PC-3 (cell line): ENCODE measurements around the gene KCNQ1OT1.

Source experiments
- EZH2 ChIP-seq: fragments of 300-600 bp; sonication (generic); IDR thresholded peaks from one replicate; pipeline ENCODE4 v1.6.1; 2017; ENCODE audit warnings: antibody characterized with exemption, mild to moderate bottlenecking, low read length; ENCODE audit not compliant: unreplicated experiment
- EZH2phosphoT487 ChIP-seq: fragments of 300-600 bp; sonication (generic); IDR thresholded peaks from 2 replicates; pipeline ENCODE4 v1.6.1; 2018; ENCODE audit warnings: mild to moderate bottlenecking, antibody characterized with exemption, low read length, borderline replicate concordance
- TF ChIP-seq, protein P1 (sequence below): fragments of 300-600 bp; sonication (generic); conservative IDR thresholded peaks from 2 replicates; pipeline ENCODE4 v1.5.1; 2017; ENCODE audit warnings: antibody characterized with exemption, low read depth, mild to moderate bottlenecking, low read length

DNA sequence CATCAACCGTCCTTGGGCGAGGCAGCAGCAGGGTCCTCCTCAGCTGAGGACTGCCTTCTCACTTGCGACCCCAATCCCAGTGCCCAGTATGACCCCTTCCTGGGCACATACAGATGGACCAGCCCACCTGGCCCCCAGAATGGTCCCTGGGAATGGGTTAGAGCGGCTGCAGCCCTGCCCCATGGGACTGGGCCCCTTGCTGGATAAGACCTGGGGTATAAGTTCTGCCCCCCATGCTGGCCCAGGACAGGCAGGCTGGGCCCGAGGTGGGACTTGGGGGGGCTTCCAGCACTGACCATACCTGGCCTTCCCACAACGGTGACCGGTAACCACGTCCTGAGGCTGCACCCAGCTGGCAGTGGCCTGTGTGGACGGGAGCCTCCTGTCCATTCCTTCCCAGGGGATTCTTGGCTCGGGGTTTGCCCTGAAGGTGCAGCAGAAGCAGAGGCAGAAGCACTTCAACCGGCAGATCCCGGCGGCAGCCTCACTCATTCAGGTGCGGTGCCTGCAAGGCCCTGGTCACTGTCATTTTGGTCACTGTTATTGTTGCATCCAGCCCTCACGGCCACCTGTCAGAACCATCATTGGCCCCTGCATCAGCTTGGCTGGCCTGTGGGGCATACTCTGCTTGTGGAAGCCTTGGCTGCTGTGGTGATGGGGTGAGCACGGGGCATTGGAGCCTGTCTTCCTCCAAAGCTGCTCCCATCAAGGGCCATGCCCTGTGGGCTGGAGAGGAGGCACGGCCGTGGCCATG, 114.8 kb downstream of the KCNQ1OT1 start:
- TF ChIP-seq EZH2phosphoT487 (no peak), EZH2 (no peak)
- TF ChIP-seq, protein P1, sequence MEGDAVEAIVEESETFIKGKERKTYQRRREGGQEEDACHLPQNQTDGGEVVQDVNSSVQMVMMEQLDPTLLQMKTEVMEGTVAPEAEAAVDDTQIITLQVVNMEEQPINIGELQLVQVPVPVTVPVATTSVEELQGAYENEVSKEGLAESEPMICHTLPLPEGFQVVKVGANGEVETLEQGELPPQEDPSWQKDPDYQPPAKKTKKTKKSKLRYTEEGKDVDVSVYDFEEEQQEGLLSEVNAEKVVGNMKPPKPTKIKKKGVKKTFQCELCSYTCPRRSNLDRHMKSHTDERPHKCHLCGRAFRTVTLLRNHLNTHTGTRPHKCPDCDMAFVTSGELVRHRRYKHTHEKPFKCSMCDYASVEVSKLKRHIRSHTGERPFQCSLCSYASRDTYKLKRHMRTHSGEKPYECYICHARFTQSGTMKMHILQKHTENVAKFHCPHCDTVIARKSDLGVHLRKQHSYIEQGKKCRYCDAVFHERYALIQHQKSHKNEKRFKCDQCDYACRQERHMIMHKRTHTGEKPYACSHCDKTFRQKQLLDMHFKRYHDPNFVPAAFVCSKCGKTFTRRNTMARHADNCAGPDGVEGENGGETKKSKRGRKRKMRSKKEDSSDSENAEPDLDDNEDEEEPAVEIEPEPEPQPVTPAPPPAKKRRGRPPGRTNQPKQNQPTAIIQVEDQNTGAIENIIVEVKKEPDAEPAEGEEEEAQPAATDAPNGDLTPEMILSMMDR, result no peak
